H9 (cell line): ENCODE data around the gene GPI. TPM values are rescaled to one million over a fixed set of nuclear protein-coding genes. Genes with fewer than 3 reads are reported as not detected.

ENCODE experiments used
- DNase-seq: peaks from one replicate; pipeline ENCODE4 v3.0.0-alpha.2; 2017
- H2AFZ ChIP-seq: one replicate; pipeline ENCODE4 v1.6.1; 2013; ENCODE audit warnings: mild to moderate bottlenecking, low read length, control low read depth, moderate library complexity
- H2AK5ac ChIP-seq: 2 replicates; pipeline ENCODE4 v1.6.1; 2013; ENCODE audit warnings: low read length, control low read depth, mixed read lengths; ENCODE audit not compliant: insufficient read length
- H2BK120ac ChIP-seq: one replicate; pipeline ENCODE4 v1.6.1; 2013; ENCODE audit warnings: low read depth, mild to moderate bottlenecking, low read length, control low read depth, inconsistent platforms; ENCODE audit not compliant: poor library complexity, severe bottlenecking
- H2BK12ac ChIP-seq: 2 replicates; pipeline ENCODE4 v1.6.1; 2013; ENCODE audit warnings: low read length, control low read depth, mixed read lengths, low read depth; ENCODE audit not compliant: insufficient read length
- H2BK15ac ChIP-seq: 2 replicates; pipeline ENCODE4 v1.6.1; 2013; ENCODE audit warnings: low read depth, low read length, control low read depth
- H2BK20ac ChIP-seq: one replicate; pipeline ENCODE4 v1.6.1; 2013; ENCODE audit warnings: low read depth, mild to moderate bottlenecking, low read length, control low read depth, inconsistent platforms; ENCODE audit not compliant: poor library complexity, severe bottlenecking
- H2BK5ac ChIP-seq: 2 replicates; pipeline ENCODE4 v1.6.1; 2013; ENCODE audit warnings: low read length, control low read depth, mixed read lengths; ENCODE audit not compliant: insufficient read length
- H3K14ac ChIP-seq: 2 replicates; pipeline ENCODE4 v1.6.1; 2013; ENCODE audit warnings: low read length, control low read depth; ENCODE audit not compliant: insufficient read depth
- H3K18ac ChIP-seq: 2 replicates; pipeline ENCODE4 v1.6.1; 2013; ENCODE audit warnings: low read depth, mild to moderate bottlenecking, mixed read lengths, low read length, control low read depth; ENCODE audit not compliant: insufficient read length
- H3K23ac ChIP-seq: 2 replicates; pipeline ENCODE4 v1.6.1; 2013; ENCODE audit warnings: low read length, control low read depth, mixed read lengths, low read depth; ENCODE audit not compliant: insufficient read length
- H3K23me2 ChIP-seq: 2 replicates; pipeline ENCODE4 v1.6.1; 2013; ENCODE audit warnings: low read depth, mild to moderate bottlenecking, mixed read lengths, low read length, control low read depth; ENCODE audit not compliant: insufficient read length, poor library complexity, severe bottlenecking
- H3K27ac ChIP-seq: 2 replicates; pipeline ENCODE4 v1.5.1; 2013; ENCODE audit warnings: low read length, control low read depth, mixed read lengths, low read depth; ENCODE audit not compliant: insufficient read length
- H3K27me3 ChIP-seq: 2 replicates; pipeline ENCODE4 v1.6.1; 2013; ENCODE audit warnings: low read length, control low read depth, inconsistent platforms; ENCODE audit not compliant: insufficient read depth
- H3K4ac ChIP-seq: 2 replicates; pipeline ENCODE4 v1.6.1; 2013; ENCODE audit warnings: low read depth, mild to moderate bottlenecking, control low read depth, inconsistent platforms, low read length, moderate library complexity
- H3K4me1 ChIP-seq: 2 replicates; pipeline ENCODE4 v1.6.1; 2013; ENCODE audit warnings: low read length, control low read depth, inconsistent platforms; ENCODE audit not compliant: insufficient read depth
- H3K4me2 ChIP-seq: 2 replicates; pipeline ENCODE4 v1.6.1; 2013; ENCODE audit warnings: low read length, control low read depth, mixed read lengths; ENCODE audit not compliant: insufficient read length, insufficient read depth
- H3K56ac ChIP-seq: 2 replicates; pipeline ENCODE4 v1.6.1; 2013; ENCODE audit warnings: low read depth, mild to moderate bottlenecking, mixed read lengths, low read length, control low read depth; ENCODE audit not compliant: insufficient read length
- H3K79me1 ChIP-seq: 2 replicates; pipeline ENCODE4 v1.6.1; 2013; ENCODE audit warnings: low read depth, mild to moderate bottlenecking, moderate library complexity, low read length, control low read depth, inconsistent platforms; ENCODE audit not compliant: insufficient read depth, poor library complexity, severe bottlenecking
- H3K79me2 ChIP-seq: 2 replicates; pipeline ENCODE4 v1.6.1; 2013; ENCODE audit warnings: low read length, control low read depth, inconsistent platforms; ENCODE audit not compliant: insufficient read depth
- H3K9ac ChIP-seq: 2 replicates; pipeline ENCODE4 v1.6.1; 2013; ENCODE audit warnings: low read length, control low read depth, mixed read lengths; ENCODE audit not compliant: insufficient read length; ENCODE audit errors: extremely low read depth
- H3K9me3 ChIP-seq: one replicate; pipeline ENCODE4 v1.6.1; 2013; ENCODE audit warnings: low read depth, low read length, inconsistent platforms; ENCODE audit not compliant: control insufficient read depth
- H3T11ph ChIP-seq: one replicate; pipeline ENCODE4 v1.6.1; 2013; ENCODE audit warnings: mild to moderate bottlenecking, low read length, control low read depth, inconsistent platforms
- H4K20me1 ChIP-seq: one replicate; pipeline ENCODE4 v1.6.1; 2013; ENCODE audit not compliant: control insufficient read depth, insufficient read length, insufficient read depth
- H4K5ac ChIP-seq: 2 replicates; pipeline ENCODE4 v1.6.1; 2013; ENCODE audit warnings: low read depth, mild to moderate bottlenecking, mixed read lengths, low read length, control low read depth; ENCODE audit not compliant: insufficient read length
- H4K8ac ChIP-seq: replicated peaks from 2 replicates; pipeline ENCODE4 v1.6.1; 2013; ENCODE audit warnings: low read length, control low read depth, mixed read lengths, low read depth; ENCODE audit not compliant: insufficient read length
- H4K91ac ChIP-seq: 2 replicates; pipeline ENCODE4 v1.6.1; 2013; ENCODE audit warnings: low read depth, mild to moderate bottlenecking, moderate library complexity, mixed read lengths, low read length, control low read depth; ENCODE audit not compliant: insufficient read length
- H3K27ac Mint-ChIP-seq, 3 experiments: 2 replicates in 2 of 3; 3 replicates in 1 of 3; pipeline ENCODE4 v1.8.0; 2020 to 2021; ENCODE audit warnings: mixed read lengths in 3 of 3, mild to moderate bottlenecking in 1 of 3, moderate library complexity in 1 of 3
- H3K27me3 Mint-ChIP-seq: 2 replicates; pipeline ENCODE4 v1.8.0; 2021; ENCODE audit warnings: low read depth, mild to moderate bottlenecking, moderate library complexity, mixed read lengths
- H3K36me3 Mint-ChIP-seq, 3 experiments: 2 replicates in 2 of 3; 3 replicates in 1 of 3; pipeline ENCODE4 v1.8.0; 2020 to 2021; ENCODE audit warnings: low read depth in 3 of 3, mixed read lengths in 3 of 3; ENCODE audit not compliant: insufficient read depth in 1 of 3
- H3K4me1 Mint-ChIP-seq, 2 experiments: 2 replicates each; pipeline ENCODE4 v1.8.0; 2020; ENCODE audit warnings: mixed read lengths in 2 of 2
- H3K4me3 Mint-ChIP-seq, 2 experiments: 2 replicates in 1 of 2; 3 replicates in 1 of 2; pipeline ENCODE4 v1.8.0; 2020 to 2021; ENCODE audit warnings: mild to moderate bottlenecking in 2 of 2, mixed read lengths in 2 of 2, moderate library complexity in 1 of 2
- H3K9me3 Mint-ChIP-seq, 2 experiments: 2 replicates in 1 of 2; 3 replicates in 1 of 2; pipeline ENCODE4 v1.8.0; 2020; ENCODE audit warnings: mild to moderate bottlenecking in 2 of 2, mixed read lengths in 2 of 2, moderate library complexity in 1 of 2
- CTCF ChIP-seq: fragments of 200-600 bp; sonication (generic); conservative IDR thresholded peaks from 3 replicates; pipeline ENCODE4 v1.8.0; 2021; ENCODE audit warnings: antibody characterized with exemption, mild to moderate bottlenecking
- WGBS: extraction: QIAGEN DNeasy Blood & Tissue Kit; methylation state at CpG from one replicate; pipeline ENCODE4 v1.1.7; 2013; ENCODE audit warnings: missing lambda C conversion rate, low lambda C conversion rate, mixed read lengths; ENCODE audit not compliant: insufficient read length; ENCODE audit errors: extremely low coverage; 5-methylcytosine and 5-hydroxymethylcytosine counted together
- total RNA-seq: library from RNA; stranded (reverse); gene quantifications from 2 replicates; pipeline ENCODE4 v1.2.1, GENCODE V29; 2021

The GPI gene
- total RNA-seq, 1 experiment from 2014 or later, result 373 TPM

GRCh38 chr19:34404109-34404909, 39.3 kb downstream of the GPI start, which contains the start of gene PDCD2L:
PDCD2L (plus strand) TSS chr19:34404399; CDS start chr19:34404431, 32 bp downstream.
- Mint-ChIP-seq H3K4me3 (peak within 1 kb of the TSS; percentile 88 to 91), H3K9me3 (no peaks in the 10 kb centered on the region; a peak in 1 of 5 replicates), H3K27me3 (no peaks in the 10 kb centered on the region), H3K36me3 (peaks cover 25 to 42% (median 25%) of the 10 kb centered on the region in 3 experiments), H3K4me1 (peaks cover 0 to 3% of the 10 kb centered on the region in 2 experiments; a peak in 1 of 4 replicates), H3K27ac (peak within 1 kb of the TSS in 2 of 3 experiments; percentile 44 to 90; a peak in 3 of 7 replicates)
- Histone ChIP-seq H3K18ac (peak within 1 kb of the TSS; percentile 43), H3T11ph (no peak within 1 kb of the TSS), H2BK20ac (no peak within 1 kb of the TSS), H3K4me1 (no peaks in the 10 kb centered on the region), H2BK120ac (no peak within 1 kb of the TSS), H2BK12ac (no peak within 1 kb of the TSS), H4K20me1 (no peaks in the 10 kb centered on the region), H4K91ac (no peak within 1 kb of the TSS), H3K23ac (no peak within 1 kb of the TSS), H2AFZ (no peak within 1 kb of the TSS), H3K4me2 (peak within 1 kb of the TSS; percentile 35), H2BK5ac (no peak within 1 kb of the TSS), H3K4ac (no peak within 1 kb of the TSS), H3K27me3 (no peaks in the 10 kb centered on the region), H3K14ac (peak within 1 kb of the TSS; percentile 67), H3K27ac (no peak within 1 kb of the TSS), H2AK5ac (no peak within 1 kb of the TSS), H4K8ac (no peak within 1 kb of the TSS), H3K9me3 (no peaks in the 10 kb centered on the region), H3K79me1 (no peaks in the 10 kb centered on the region), H2BK15ac (no peak within 1 kb of the TSS), H3K9ac (peak within 1 kb of the TSS; percentile 68), H3K56ac (no peak within 1 kb of the TSS), H3K79me2 (peaks cover 2% of the 10 kb centered on the region; the same call in 1 of the 2 replicates), H4K5ac (no peak within 1 kb of the TSS), H3K23me2 (peaks cover 4% of the 10 kb centered on the region)
- no CpG with 5 or more reads among the region's 69 CpGs for WGBS
- no peak for TF ChIP-seq CTCF
- DNase-seq, result peak; percentile 92
